Measurements from ENCODE around the gene PRKX. TPM values are rescaled to one million over a fixed set of nuclear protein-coding genes. Genes with fewer than 3 reads are reported as not detected.
"Not testable (repeated sequence)": the region's sequence is repeated elsewhere in the genome, so short reads cannot be mapped to it uniquely, and the experiment has no call there.

The PRKX gene
- total RNA-seq, 1 experiment from 2014 or later, result 35.3 TPM

- Mint-ChIP-seq H3K27me3 (ENCODE audit: insufficient read depth, unreplicated experiment) (peaks cover 35% of the 10 kb centered on the region), H3K4me3 (ENCODE audit: unreplicated experiment) (no peak overlapping the region), H3K36me3 (ENCODE audit: insufficient read depth, unreplicated experiment) (no peaks in the 10 kb centered on the region), H3K4me1 (ENCODE audit: insufficient read depth, unreplicated experiment) (no peaks in the 10 kb centered on the region), H3K9me3 (ENCODE audit: unreplicated experiment) (peaks cover 6% of the 10 kb centered on the region), H3K27ac (ENCODE audit: low read depth, unreplicated experiment) (no peak overlapping the region)
- no TSS peak for BruUV-seq (replicated peaks)
- DNase-seq (ENCODE audit: unreplicated experiment), result no peak
- TF ChIP-seq CTCF (IDR thresholded peaks at IDR 0.05; ENCODE audit: unreplicated experiment), result no peak
- intact Hi-C loops (cut with micrococcal nuclease), result no loop called here
- ChIA-PET CTCF (interaction anchor here (0.7 to 1.3 kb wide), 3 partner anchors 9 to 44 kb away, joined by 3 to 5 read pairs (median 4); no protein-coding TSS in a partner anchor), POLR2A (no interaction called here)
Observed at GRCh38 chrX:3743801-3744439, 30.5 kb upstream of the PRKX start.

- CTCF ChIA-PET; H3K4me3 Mint-ChIP-seq (ENCODE audit: unreplicated experiment); DNase-seq (ENCODE audit: unreplicated experiment); POLR2A ChIA-PET; H3K36me3 Mint-ChIP-seq (ENCODE audit: insufficient read depth, unreplicated experiment); H3K4me1 Mint-ChIP-seq (ENCODE audit: insufficient read depth, unreplicated experiment); BruUV-seq (replicated peaks); intact Hi-C loops (cut with micrococcal nuclease); H3K9me3 Mint-ChIP-seq (ENCODE audit: unreplicated experiment); H3K27ac Mint-ChIP-seq (ENCODE audit: low read depth, unreplicated experiment): not testable (repeated sequence)
- H3K27me3 Mint-ChIP-seq (ENCODE audit: insufficient read depth, unreplicated experiment), result peaks cover 22% of the 10 kb centered on the region
Observed at GRCh38 chrX:3740946-3741345, 27.5 kb upstream of the PRKX start.

GRCh38 chrX:3738509-3738908 is 25.1 kb upstream of the PRKX start:
- intact Hi-C loops (cut with micrococcal nuclease), result no loop called here
- no peaks in the 10 kb centered on the region for H3K36me3 Mint-ChIP-seq (ENCODE audit: insufficient read depth, unreplicated experiment)

GRCh38 chrX:3736536-3736935 is 23.1 kb upstream of the PRKX start:
- H3K9me3 Mint-ChIP-seq (ENCODE audit: unreplicated experiment); intact Hi-C loops (cut with micrococcal nuclease); H3K4me1 Mint-ChIP-seq (ENCODE audit: insufficient read depth, unreplicated experiment); CTCF ChIA-PET; H3K4me3 Mint-ChIP-seq (ENCODE audit: unreplicated experiment); DNase-seq (ENCODE audit: unreplicated experiment); BruUV-seq (replicated peaks); H3K27ac Mint-ChIP-seq (ENCODE audit: low read depth, unreplicated experiment); H3K36me3 Mint-ChIP-seq (ENCODE audit: insufficient read depth, unreplicated experiment); POLR2A ChIA-PET: not testable (repeated sequence)
- H3K27me3 Mint-ChIP-seq (ENCODE audit: insufficient read depth, unreplicated experiment), result peaks cover 23% of the 10 kb centered on the region

More at GRCh38 chrX:3738509-3738908, 25.1 kb upstream of the PRKX start:
- ChIA-PET POLR2A (no interaction called here), CTCF (interaction anchor here (0.6 to 1.2 kb wide), 2 partner anchors 10 to 761 kb away, joined by 3 to 5 read pairs; no protein-coding TSS in a partner anchor)
- DNase-seq (ENCODE audit: unreplicated experiment), result no peak
- Mint-ChIP-seq H3K4me3 (ENCODE audit: unreplicated experiment) (no peak overlapping the region), H3K9me3 (ENCODE audit: unreplicated experiment) (no peaks in the 10 kb centered on the region), H3K4me1 (ENCODE audit: insufficient read depth, unreplicated experiment) (no peaks in the 10 kb centered on the region), H3K27me3 (ENCODE audit: insufficient read depth, unreplicated experiment) (peaks cover 26% of the 10 kb centered on the region), H3K27ac (ENCODE audit: low read depth, unreplicated experiment) (no peak overlapping the region)
- TF ChIP-seq CTCF (IDR thresholded peaks at IDR 0.05; ENCODE audit: unreplicated experiment), result no peak
- BruUV-seq (replicated peaks), result no TSS peak

- peaks cover 23% of the 10 kb centered on the region for H3K27me3 Mint-ChIP-seq (ENCODE audit: insufficient read depth, unreplicated experiment)
- POLR2A ChIA-PET; H3K36me3 Mint-ChIP-seq (ENCODE audit: insufficient read depth, unreplicated experiment); H3K4me1 Mint-ChIP-seq (ENCODE audit: insufficient read depth, unreplicated experiment); BruUV-seq (replicated peaks); DNase-seq (ENCODE audit: unreplicated experiment); H3K9me3 Mint-ChIP-seq (ENCODE audit: unreplicated experiment); intact Hi-C loops (cut with micrococcal nuclease); H3K4me3 Mint-ChIP-seq (ENCODE audit: unreplicated experiment); H3K27ac Mint-ChIP-seq (ENCODE audit: low read depth, unreplicated experiment): not testable (repeated sequence)
- CTCF ChIA-PET, result interaction anchor here (1.3 kb wide), 1 partner anchor 14 kb away, joined by 5 read pairs; no protein-coding TSS in a partner anchor
Observed at GRCh38 chrX:3735891-3736290, 22.4 kb upstream of the PRKX start.

GRCh38 chrX:3734456-3734855 is 21.0 kb upstream of the PRKX start:
- BruUV-seq (replicated peaks); DNase-seq (ENCODE audit: unreplicated experiment); intact Hi-C loops (cut with micrococcal nuclease); H3K27ac Mint-ChIP-seq (ENCODE audit: low read depth, unreplicated experiment); POLR2A ChIA-PET; H3K4me3 Mint-ChIP-seq (ENCODE audit: unreplicated experiment); H3K4me1 Mint-ChIP-seq (ENCODE audit: insufficient read depth, unreplicated experiment); H3K36me3 Mint-ChIP-seq (ENCODE audit: insufficient read depth, unreplicated experiment); H3K9me3 Mint-ChIP-seq (ENCODE audit: unreplicated experiment): not testable (repeated sequence)
- H3K27me3 Mint-ChIP-seq (ENCODE audit: insufficient read depth, unreplicated experiment), result peaks cover 23% of the 10 kb centered on the region
- CTCF ChIA-PET, result interaction anchor here (0.7 to 1.3 kb wide), 2 partner anchors 10 to 13 kb away, joined by 3 to 5 read pairs; no protein-coding TSS in a partner anchor

Measured in MCF 10A (cell line).